Left lobe of liver (tissue), 2 donors: ENCODE measurements around the gene EVA1A. TPM values are rescaled to one million over a fixed set of nuclear protein-coding genes. Genes with fewer than 3 reads are reported as not detected.

ENCODE experiments used
- ATAC-seq: fragments of 200-7000 bp; cut with Tn5 transposase; one replicate; pipeline ENCODE4 v1.9.1; 2020; ENCODE audit warnings: mild to moderate bottlenecking, moderate library complexity
- DNase-seq: peaks from one replicate; pipeline ENCODE4 v3.0.0-alpha.2; 2020; ENCODE audit warnings: low spot score
- total RNA-seq: library from RNA; stranded (reverse); gene quantifications from one replicate; pipeline ENCODE4 v1.2.1, GENCODE V29; 2021
- donor health status: DM: no; HTN: no; CAD: no; lungs with moderate emphysema.
- donor health status: DM: no; HTN: yes; CAD: no.

Gene EVA1A, protein sequence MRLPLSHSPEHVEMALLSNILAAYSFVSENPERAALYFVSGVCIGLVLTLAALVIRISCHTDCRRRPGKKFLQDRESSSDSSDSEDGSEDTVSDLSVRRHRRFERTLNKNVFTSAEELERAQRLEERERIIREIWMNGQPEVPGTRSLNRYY
- total RNA-seq, result 84.3 TPM

DNA sequence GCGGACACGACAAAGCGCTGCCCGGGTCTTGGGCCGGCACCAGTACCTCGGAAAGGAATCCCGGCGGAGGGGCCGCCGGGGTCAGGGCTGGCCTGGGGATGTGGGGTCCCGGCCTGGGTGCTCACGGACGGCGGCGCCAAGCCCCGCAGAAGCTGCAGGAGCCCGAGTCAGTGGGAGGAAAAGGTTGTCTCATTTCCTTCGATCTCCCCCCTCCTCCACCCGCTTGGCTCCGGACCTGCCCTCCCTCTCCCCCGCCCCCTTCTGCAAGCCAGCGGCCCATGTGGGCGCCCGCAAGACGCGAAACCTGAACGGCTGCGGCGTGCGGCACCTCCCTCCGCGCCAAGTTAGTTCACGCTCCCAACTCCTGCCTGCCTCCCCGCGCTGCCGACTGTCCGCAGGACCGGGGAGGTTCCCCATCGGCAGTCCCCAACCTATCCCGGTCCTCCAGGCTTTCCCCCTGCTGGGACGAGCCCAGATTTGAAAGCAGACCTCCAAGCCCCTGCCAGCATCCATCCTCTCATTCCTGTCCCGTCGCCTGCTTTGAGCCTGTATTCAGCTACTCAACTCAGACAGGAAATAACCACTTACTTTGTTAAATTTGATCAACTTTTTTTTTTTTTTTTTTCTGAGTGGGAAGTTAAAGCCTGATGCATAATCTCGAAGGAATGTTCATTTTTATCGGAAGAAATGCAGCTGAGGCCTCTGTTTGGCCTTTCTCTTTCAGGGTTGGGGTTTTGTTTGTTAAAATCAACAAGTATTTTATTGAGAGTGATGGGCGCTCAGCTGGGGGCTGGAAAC, at the start of gene EVA1A:
TSS of gene EVA1A (minus strand) at position 172 of the 798 bp plus-strand sequence. CDS start 42,799 bp downstream, outside the sequence.
- DNase-seq, result peak; percentile 75
- ATAC-seq, result peak; percentile 82

DNA sequence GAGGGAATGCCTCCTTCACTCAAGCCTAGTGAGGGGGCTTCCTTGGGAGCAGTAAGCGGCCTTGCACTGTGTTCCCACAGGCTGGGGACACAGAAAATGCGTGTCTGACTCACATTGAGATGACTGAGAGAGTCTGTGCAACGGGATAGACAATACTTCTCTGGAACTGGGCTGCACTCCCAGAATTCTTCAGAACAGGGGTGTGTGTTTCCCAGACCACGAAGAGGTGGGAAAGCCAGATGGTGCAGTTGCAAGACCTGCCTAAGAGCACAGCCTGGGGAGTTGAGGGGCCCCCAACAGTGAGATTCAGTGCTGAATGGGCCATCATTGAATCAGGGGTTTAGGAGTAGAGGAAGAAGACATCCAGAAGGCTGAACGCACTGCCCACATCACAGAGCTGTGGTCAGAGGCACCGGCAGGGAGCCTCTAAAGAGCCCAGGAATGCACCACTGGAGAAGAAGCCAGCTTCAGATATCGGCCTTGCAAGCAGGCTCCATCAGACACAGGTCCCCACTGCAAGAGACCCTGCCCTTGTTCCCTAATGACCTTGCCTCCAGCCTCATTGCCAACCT, 49.3 kb upstream of the EVA1A start:
- no peak for ATAC-seq

DNA sequence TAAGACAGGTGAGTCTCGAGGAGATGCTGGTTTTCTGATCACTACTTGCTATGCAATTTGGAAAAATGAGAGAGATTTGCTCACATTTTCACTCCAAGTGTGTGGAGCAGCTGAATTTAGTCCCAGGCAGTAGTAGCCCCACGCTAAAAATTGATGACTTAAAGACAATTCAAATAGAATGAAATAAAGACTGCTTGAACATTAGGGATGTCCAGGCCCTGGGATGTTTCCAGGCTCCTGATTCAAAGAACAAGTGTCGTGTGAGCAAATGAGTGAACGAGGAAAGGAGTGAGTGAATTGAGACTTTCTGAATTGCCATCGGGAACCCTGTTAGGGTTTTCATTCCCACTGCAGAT, 48.6 kb upstream of the EVA1A start:
- no peak for ATAC-seq
- DNase-seq, result no peak

More for the DNA sequence above, 49.3 kb upstream of the EVA1A start:
- no peak for DNase-seq

DNA sequence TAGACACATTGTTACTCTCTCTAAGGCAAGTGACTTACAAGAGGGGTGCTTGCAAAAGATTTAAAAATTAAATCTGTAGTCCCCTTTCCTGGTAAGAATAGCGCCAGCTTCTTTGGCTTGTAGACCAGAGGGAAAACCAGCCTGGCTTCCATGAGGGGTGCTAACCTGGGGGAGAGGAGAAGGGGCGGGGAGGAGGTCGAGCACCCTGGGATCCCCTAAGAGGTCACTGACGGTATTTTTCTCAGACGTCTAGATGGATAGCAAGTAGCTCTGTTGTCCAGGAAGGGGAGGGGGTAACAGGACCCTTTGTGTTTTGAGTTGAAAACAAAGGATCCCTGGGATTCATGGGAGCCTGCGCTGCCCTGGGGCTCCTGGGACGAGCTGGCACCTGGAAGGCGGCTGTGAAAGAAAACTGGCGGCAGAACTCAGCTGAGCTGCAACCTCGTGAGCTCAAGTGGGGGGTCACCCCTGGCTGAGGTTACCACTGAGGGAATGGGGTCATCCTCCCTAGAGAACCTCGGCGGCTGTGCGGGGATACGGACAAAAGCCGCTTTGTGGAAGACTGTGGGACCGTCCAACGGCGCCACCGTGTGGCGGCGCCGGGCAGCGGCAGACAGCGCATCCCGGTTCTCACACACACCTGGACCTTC, 48.1 kb upstream of the EVA1A start:
- ATAC-seq (peak; percentile 98), DNase-seq (peak; percentile 75)

DNA sequence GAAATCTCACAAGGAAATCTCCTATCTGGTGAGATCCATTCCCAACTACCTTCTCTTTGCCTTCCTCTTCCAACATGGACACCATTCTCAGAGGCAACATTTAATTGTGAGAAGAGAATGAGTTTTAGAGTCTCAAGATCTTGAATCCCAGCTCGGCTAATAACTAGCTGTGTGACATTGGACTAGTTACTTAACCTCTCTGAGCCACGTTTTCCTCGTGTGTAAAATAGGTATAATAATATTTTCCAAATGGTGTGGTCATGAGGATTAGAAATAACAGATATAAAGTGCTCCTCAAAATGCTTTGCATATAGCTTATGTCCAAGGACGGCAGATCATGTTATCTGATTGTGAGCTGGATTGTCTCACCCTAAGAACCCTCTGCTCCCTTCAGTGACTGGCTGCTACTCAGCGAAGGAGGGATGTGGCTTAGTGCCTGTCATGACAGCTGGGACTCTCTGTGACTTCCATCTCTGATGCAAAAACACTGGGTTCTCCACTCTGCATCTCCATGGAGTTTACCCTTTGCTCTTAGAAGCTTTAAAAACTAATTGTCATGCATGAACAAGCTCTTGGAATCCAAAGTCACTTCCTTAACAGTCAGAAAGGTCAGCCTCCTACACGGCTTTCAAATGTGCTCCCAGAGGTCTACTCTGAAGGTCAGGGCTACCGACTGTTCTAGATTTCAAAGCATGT, 47.4 kb upstream of the EVA1A start:
- peak; percentile 29 for ATAC-seq
- DNase-seq, result no peak

DNA sequence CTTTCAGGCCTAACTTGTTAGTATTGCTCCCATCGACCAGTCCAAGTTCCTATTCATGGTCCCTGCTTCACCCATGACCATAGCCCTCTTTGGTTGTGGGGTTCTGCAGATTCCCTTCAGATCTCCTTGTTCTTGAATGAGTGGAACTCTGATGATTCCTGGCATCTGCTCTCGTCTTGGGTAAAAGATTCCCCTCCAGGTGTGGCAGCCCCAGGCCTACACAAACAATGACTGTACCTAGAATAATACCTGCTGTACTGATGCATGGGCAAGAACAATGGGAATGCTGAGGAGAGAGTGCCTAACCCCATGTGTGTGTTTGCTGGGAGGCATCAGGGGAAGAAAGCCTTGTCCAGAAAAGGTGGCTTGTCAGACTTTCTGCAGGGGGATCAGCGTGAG, 46.7 kb upstream of the EVA1A start:
- DNase-seq (no peak), ATAC-seq (no peak)

DNA sequence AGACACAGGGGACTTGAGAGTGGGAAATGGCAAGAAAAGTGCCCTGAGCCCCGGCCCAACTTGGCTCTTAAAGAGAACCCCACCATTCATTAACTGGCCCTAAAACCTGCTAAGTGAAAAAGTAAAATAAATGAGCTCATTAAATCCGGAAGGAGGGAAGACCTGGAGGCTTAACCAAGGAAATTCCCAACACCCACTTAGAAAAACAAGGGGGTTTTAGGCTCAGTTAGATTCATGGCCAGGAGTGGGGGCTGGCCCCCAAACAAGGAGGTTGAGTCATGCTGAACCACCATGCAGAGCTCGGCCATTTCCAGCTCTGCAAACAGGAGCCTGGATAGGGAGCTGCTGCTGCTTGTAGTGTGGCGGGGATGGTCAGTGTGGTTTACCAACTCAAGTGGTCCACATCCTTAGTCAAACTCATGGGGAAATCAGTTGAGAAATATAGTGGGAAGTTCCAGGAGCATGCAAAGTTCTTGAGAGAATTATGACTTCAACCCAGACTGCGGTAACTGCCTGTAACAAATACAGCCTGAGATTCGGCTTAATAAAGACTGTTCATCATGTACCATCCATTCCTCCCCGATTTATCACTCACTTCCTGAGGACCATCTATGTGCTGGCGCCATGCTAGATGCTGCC, 46.1 kb upstream of the EVA1A start:
- no peak for ATAC-seq
- no peak for DNase-seq

DNA sequence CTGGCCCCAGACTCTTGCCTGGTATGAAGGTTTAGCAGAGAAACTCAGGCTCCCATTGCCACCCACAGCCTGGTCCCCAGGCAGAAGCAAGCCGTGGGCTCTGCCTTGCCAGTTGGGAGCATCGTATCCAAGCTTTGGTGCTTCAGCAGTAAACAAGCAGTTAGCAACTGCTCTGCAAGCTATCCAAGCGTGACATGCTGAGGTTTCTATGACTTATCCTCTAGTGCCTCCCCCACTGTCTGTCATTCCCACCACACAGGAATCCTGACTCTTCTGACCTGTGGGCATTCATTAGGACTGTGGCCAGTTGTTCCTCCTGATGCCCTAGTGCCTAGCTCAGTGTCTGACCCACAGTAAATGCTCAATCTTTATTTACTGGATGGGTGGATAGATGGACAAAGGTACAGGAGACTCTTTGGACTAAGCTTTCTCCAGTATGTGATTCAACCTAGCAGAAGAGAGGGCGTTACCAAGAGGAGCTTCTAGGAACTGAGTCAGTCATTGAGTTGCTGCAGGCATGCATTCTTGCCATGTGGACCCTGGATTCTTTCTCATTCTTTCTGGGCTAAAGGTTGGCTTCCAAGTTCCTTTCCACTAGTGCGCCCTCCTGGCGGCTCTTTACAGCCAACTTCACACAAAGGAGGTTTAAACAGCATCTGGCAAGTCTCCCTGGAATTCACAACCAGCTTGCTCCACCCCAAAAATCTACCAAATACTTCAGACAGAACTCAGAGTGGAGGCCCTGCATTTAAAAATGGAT, 45.2 kb upstream of the EVA1A start:
- DNase-seq, result no peak
- ATAC-seq, result peak; percentile 53

DNA sequence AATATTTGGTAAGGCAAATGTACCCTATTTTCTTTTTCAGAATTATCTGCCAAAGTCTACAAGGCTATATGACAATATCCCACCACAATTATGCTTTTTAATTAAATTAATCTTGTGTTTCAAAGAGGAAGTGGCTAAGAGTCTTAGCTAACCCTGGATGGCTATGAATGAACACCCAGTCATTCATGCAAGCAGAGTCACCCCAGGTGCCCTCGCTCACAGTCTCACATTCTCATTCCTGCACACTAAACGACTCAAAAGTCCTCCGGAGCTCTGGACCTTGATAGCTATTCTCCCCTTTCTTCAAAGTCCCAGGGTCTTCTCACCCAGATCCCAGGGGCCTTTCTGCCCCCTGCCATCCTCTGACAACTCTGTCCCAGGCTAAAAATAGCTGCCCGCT, 43.7 kb upstream of the EVA1A start:
- DNase-seq (no peak), ATAC-seq (no peak)

DNA sequence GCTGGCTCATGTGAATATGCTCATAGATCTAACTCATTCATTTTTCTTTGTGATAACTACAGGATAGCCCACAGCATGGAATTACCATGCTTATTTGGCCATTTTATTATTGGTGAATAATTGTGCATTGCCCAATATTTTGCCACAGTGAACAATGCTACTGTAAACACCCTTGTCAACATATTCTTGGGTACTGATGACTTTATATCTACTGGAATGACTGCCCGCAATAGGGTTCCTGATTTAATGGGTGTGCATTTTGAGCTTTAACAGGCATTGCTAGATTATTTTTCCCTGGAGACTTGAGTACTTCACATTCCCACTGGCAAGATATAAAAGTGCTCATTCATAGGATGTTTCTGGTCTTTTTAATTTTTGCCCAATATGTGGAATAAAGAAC, 42.7 kb upstream of the EVA1A start:
- DNase-seq (no peak), ATAC-seq (no peak)

DNA sequence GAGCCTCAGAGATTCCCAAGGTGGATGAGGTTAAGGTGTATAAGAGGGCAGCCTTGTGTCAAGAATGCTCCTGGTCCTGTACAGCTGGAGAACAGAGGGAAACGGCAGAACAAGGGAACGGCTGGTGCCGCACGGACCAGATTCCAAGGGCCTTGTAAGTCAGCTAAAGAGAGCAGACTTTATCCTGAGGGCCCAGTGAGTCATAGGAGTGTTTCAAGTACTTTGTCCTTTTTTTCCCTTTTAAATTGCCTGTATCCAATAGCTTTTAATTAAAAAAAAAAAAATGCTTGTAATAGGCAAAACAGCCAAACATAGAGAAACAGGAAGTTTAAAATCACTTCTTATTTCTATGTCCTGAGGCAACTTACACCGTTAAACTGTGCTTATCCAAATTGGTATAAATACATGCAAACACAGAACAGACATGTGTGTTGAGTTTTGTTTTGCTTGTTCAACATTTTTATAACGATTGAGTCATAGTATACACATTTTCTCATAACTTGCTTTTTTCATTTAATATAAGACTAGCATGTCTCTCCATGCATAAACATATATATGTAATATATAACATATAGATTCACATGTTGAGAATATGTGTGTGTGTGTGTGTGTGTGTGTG, 42.1 kb upstream of the EVA1A start:
- ATAC-seq (no peak), DNase-seq (no peak)

DNA sequence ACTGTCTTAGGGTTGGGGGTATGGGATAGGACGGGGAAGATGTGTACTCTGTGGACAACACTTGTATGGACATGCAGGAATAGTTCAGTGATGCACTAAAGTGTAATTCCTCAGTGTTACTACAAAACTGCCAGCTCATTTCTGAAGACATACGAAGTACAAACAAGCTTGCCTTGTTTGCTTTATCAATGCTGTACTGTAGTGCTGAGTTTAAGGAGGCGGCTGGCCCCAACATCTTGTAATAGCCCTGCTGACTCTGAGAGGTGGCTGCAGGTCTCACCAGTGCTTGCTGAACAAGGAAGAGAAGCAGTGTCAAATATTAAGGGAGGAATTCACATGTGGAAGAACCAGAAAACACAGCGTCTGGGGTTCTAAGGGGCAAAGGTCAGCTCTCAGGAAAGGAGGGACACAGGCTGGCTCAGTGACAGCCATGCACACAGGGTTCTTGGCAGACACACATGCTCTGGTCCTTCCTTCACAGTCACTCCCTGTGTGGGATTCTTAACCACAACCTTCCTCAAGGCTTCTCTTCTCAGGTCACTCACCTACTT, 39.8 kb upstream of the EVA1A start:
- ATAC-seq (no peak), DNase-seq (no peak)

DNA sequence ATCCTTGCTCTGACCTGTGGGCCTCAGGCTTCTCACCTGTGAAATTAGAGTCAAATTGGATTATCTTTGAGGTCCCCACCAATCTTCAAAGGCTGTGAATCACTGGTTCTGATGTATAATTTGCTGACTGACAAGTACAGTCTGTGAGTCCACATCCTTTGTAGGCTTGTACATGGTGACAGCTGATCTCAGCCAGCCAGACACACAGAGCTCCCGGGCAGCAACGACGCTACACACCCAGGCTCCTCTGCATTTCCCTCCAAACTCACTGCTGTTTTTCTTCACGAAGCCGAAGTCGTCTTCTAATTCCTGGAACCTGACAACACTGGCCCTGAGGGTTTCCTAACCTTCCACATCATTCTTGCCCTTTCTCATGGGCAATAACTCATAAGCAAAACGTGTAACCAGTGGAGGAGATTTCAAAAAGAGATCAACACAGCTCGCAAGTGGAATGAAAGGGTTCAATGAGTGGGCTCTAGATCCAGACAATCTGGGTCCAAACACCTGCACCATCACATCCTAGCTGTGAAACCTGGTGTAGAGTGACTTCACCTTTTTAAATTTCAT, 37.9 kb upstream of the EVA1A start:
- ATAC-seq, result no peak

DNA sequence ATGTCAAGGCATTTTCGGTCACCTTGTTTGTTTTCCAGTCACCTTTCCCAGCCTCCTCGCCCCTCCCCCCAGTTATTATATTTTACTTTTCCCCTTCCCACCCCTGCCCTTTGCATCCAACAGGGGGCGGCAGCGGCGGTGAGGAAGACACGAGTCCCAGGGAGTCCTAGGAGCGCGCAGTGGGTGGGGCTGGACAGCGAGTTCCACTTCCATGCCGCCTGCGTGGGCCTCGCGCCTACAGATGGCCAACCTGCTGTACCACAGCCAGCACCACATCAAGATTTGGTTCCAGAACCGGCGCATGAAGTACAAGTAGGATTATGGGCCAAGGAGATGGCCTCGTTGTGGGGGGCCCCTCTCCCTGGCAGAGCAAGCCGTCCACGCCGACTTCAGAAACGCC, 37.2 kb upstream of the EVA1A start:
- DNase-seq (no peak), ATAC-seq (no peak)

More for the DNA sequence above, 37.9 kb upstream of the EVA1A start:
- no peak for DNase-seq

DNA sequence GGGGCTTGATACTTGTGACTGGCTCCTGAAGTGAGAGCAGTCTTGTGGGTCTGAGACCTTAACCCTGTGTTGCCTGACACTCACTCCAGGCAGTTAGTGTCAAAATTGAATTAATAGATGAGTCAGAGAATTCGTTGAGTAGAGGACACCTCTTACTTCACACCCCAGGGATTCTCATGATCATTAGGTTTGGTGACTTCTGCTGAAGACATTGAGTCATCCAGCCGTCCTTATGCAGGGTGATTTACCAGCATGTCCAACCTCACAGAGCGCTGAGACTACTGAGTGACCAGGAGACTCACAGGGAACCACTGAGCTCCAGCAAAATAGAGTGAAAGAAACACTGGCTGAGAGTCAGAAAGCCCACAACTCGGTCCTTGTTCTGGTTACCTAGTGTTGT, 36.0 kb upstream of the EVA1A start:
- DNase-seq, result no peak
- no peak for ATAC-seq

DNA sequence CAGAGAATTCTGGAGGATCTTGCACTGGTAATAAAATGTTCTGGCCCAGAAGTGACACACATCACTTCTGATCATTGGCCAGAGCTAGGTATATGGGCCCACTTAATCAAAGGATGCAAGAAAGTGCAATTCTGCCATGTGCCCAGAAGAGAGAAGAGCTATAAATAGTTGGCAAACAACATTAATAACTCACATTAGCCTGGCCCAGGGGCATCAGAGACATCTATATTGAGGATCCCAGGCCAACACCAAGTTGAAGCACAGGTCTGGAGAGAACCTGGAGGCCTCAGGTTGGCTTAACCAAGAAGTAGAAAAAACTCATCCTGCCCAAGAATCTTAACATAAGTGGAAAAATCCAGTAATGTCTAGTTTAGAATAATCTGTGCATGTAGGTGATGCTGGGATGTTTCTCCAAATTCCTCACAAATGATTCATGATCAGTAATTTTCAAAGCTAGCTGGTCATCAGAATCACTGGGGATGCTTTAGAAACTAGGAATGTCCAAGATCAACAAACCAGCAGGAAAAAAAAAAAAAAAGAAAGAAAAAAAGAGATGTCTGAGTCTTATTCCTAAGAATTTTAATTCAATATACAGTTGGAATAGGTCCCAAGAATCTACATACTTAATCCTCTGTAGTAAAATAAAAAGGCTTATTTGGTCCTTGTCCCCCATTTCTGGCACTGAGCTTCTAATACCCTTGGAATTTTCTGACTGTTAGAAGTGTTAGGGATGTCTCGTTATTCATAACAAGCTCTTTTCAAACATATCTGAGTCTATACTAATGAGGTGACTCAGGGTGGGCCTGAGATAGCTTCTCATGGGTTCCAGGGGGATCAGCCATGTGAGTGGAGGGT, 35.0 kb upstream of the EVA1A start:
- ATAC-seq, result no peak
- DNase-seq, result no peak

DNA sequence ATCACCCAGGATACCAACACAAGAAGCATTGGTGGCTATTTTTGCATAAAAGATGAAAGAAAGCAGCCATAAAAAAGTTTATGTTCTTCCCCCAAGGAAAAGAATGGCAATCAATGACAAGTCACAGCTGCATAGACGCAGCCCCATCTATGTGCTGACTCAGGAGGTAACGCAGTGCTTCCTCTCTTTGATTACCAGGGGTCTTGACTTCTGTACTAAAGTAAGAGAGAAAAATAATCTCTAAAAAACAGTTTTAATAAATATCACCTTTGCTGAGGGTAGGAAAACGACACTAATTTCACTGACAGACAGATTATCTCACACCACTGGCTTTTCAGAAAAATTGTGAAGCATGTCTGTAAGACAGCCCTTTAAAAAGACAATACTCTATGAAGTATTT, 33.9 kb upstream of the EVA1A start:
- ATAC-seq, result no peak
- DNase-seq, result no peak

DNA sequence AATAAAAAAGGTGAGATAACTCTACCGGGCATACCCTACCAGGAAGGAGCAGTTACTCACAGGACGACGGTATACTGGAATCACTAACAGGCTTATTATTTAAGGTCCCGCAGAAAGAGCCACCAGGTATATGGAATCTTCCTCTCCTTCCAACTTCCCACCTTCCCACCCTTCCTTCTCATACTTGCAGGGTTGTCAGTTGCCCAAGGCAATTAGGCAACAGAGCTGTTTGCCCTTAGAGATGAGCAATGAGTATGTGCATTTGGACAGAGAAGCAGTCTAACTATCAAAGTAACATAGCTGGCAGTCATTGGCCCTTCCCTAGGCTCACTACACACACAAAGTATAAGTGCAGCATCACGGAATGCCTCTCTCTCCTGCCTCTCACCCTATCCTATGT, 32.1 kb upstream of the EVA1A start:
- DNase-seq, result no peak

More for the DNA sequence above, 32.1 kb upstream of the EVA1A start:
- ATAC-seq, result no peak
